NT2/D1 (cell line): ENCODE data around the gene ARAF.

Experiments used
- SUZ12 ChIP-seq: IDR thresholded peaks from 2 replicates; pipeline ENCODE4 v1.6.1; 2011; ENCODE audit not compliant: insufficient read length, insufficient read depth; ENCODE audit errors: extremely low read depth
- ZNF274 ChIP-seq: IDR thresholded peaks from 2 replicates; pipeline ENCODE4 v1.6.1; 2011; ENCODE audit warnings: mild to moderate bottlenecking, low read depth, low read length

GRCh38 chrX:47583240-47583861 is 22.3 kb downstream of the ARAF start:
- TF ChIP-seq ZNF274 (no peak), SUZ12 (no peak)
